HL-60 (cell line): ENCODE measurements around the gene BTG1.

Experiments used
- CTCF ChIP-seq: IDR thresholded peaks from one replicate; pipeline ENCODE4 v1.5.1; 2011; ENCODE audit warnings: low read length, control low read depth, inconsistent platforms; ENCODE audit not compliant: insufficient read depth
- GABPA ChIP-seq: IDR thresholded peaks from 2 replicates; pipeline ENCODE4 v1.6.1; 2012; ENCODE audit warnings: low read depth
- POLR2AphosphoS5 ChIP-seq: IDR thresholded peaks from 2 replicates; pipeline ENCODE4 v1.6.1; 2012; ENCODE audit warnings: low read depth
- REST ChIP-seq: IDR thresholded peaks from 2 replicates; pipeline ENCODE4 v1.6.1; 2012; ENCODE audit warnings: low read depth; ENCODE audit not compliant: insufficient replicate concordance
- SPI1 ChIP-seq: IDR thresholded peaks from 2 replicates; pipeline ENCODE4 v1.6.1; 2012; ENCODE audit warnings: low read depth, mild to moderate bottlenecking, borderline replicate concordance

GRCh38 chr12:92162079-92162478 lies 16.4 kb upstream of the BTG1 start:
- TF ChIP-seq POLR2AphosphoS5 = no peak
- no peak for TF ChIP-seq REST
- no peak for TF ChIP-seq CTCF
- TF ChIP-seq SPI1 = no peak
- TF ChIP-seq GABPA = no peak
